Measurements from ENCODE around the gene TULP1. TPM values are rescaled to one million over a fixed set of nuclear protein-coding genes. Genes with fewer than 3 reads are reported as not detected.
A peak's percentile ranks its signal among the peaks of the same experiment; 100 is the strongest.

Gene TULP1
- total and polyA plus RNA-seq, 2 of the 8 experiments (the other 6 are each of a cell fraction or from before 2014, with no cell fraction given): 3.2 to 6.8 TPM

DNA sequence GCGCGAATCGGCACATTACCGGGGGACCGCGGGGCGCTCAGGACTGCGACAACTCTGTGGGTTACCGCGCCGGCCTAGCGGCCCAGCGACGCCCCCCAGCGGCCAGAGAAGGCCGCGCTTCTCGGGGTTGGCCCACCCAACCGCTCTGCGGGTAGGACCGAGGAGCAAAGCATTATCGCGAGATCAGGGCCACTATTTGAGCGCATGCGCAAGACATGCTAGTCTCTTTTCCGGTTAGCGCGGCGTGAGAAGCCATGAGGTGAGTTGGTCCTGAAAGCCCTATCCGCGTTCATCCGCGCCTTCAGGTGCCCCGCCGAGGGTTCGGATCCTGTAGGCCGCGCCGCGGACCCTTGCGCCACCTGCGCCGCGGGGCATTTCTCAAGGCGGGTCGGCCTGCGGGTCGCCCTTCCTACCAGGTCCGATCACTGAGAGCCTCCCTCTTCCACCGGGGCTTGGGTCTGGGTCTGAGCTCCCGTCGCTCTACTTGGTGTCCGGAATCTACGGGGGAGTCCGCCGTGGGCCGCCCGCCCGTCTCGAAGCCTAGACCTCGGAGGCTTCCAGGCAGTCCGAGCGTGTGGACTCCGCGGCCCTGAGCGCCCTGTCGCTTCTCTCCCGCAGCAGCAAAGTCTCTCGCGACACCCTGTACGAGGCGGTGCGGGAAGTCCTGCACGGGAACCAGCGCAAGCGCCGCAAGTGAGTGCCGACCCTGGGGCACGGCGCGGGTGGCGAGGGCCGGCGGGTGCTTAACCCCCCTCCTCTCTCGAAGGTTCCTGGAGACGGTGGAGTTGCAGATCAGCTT, 44.3 kb downstream of the TULP1 start, which contains the start of gene RPL10A (continued):
- TF ChIP-seq RFX5 (IDR thresholded peaks at IDR 0.05; ENCODE audit: borderline replicate concordance, low read depth, low read length) (no peak), KDM1A (IDR thresholded peaks at IDR 0.05; ENCODE audit: borderline replicate concordance, low read length) (no peak), BACH1 (IDR thresholded peaks at IDR 0.05; ENCODE audit: low read length) (peak; percentile 76; the same call in 1 of the 2 replicates), CREB1 (IDR thresholded peaks at IDR 0.05) (no peak), SP1 (IDR thresholded peaks at IDR 0.05; ENCODE audit: low read depth, low read length) (peak; percentile 22; the same call in 1 of the 2 replicates), PHF8 (conservative IDR thresholded peaks at IDR 0.05; ENCODE audit: low read depth, low read length) (peak; percentile 99), CTBP2 (IDR thresholded peaks at IDR 0.05; ENCODE audit: borderline replicate concordance, insufficient read depth, insufficient read length, low read length) (peak; percentile 68), TBP (IDR thresholded peaks at IDR 0.05; ENCODE audit: low read depth, low read length) (peak; percentile 98), KDM4A (IDR thresholded peaks at IDR 0.05; ENCODE audit: low read depth, low read length, severe bottlenecking) (peak; percentile 98), YY1 (IDR thresholded peaks at IDR 0.05; ENCODE audit: low read depth, low read length) (0 out of 2 replicates have a peak, but pooled peaks have one; percentile 41), SRF (IDR thresholded peaks at IDR 0.05; ENCODE audit: low read depth, low read length) (peak; percentile 26; the same call in 1 of the 2 replicates), JUN (IDR thresholded peaks at IDR 0.05; ENCODE audit: low read depth, low read length) (no peak), POLR2AphosphoS5 (IDR thresholded peaks at IDR 0.05; ENCODE audit: low read depth, low read length) (peak; percentile 100), CHD2 (IDR thresholded peaks at IDR 0.05; ENCODE audit: low read length) (peak; percentile 100), RNF2 (IDR thresholded peaks at IDR 0.05; ENCODE audit: borderline replicate concordance, low read depth, low read length, missing control alignments, poor library complexity, severe bottlenecking) (no peak), TEAD4 (IDR thresholded peaks at IDR 0.05; ENCODE audit: low read depth, low read length) (0 out of 2 replicates have a peak, but pooled peaks have one; percentile 1), SIRT6 (IDR thresholded peaks at IDR 0.05; ENCODE audit: low read length) (no peak), SIN3A (conservative IDR thresholded peaks at IDR 0.05 in 1 of 2, IDR thresholded peaks at IDR 0.05 in 1 of 2; ENCODE audit: low read depth in 1 of 2, low read length in 2 of 2) (no peak; a peak in 1 of 4 replicates), TCF12 (IDR thresholded peaks at IDR 0.05; ENCODE audit: low read depth, low read length) (no peak)
- TF ChIP-seq, protein P1, sequence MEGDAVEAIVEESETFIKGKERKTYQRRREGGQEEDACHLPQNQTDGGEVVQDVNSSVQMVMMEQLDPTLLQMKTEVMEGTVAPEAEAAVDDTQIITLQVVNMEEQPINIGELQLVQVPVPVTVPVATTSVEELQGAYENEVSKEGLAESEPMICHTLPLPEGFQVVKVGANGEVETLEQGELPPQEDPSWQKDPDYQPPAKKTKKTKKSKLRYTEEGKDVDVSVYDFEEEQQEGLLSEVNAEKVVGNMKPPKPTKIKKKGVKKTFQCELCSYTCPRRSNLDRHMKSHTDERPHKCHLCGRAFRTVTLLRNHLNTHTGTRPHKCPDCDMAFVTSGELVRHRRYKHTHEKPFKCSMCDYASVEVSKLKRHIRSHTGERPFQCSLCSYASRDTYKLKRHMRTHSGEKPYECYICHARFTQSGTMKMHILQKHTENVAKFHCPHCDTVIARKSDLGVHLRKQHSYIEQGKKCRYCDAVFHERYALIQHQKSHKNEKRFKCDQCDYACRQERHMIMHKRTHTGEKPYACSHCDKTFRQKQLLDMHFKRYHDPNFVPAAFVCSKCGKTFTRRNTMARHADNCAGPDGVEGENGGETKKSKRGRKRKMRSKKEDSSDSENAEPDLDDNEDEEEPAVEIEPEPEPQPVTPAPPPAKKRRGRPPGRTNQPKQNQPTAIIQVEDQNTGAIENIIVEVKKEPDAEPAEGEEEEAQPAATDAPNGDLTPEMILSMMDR (IDR thresholded peaks at IDR 0.05; ENCODE audit: control extremely low read depth in 1 of 3, insufficient read depth in 1 of 3, low read depth in 1 of 3, low read length in 3 of 3): peak in 2 of 3 experiments; percentile 90 to 97; a peak in 3 of 4 replicates
- TF ChIP-seq, protein P2, sequence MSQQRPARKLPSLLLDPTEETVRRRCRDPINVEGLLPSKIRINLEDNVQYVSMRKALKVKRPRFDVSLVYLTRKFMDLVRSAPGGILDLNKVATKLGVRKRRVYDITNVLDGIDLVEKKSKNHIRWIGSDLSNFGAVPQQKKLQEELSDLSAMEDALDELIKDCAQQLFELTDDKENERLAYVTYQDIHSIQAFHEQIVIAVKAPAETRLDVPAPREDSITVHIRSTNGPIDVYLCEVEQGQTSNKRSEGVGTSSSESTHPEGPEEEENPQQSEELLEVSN (IDR thresholded peaks at IDR 0.05): peak; percentile 44; the same call in 1 of the 2 replicates
